ENCODE results near the gene CCK. TPM values are rescaled to one million over a fixed set of nuclear protein-coding genes. Genes with fewer than 3 reads are reported as not detected.

The CCK gene
- polyA plus RNA-seq, 2 of the 4 experiments (the other 2 are of a cell fraction): 0.16 to 0.36 TPM

- TF ChIP-seq HMGXB4 (CRISPR knock-in tag; IDR thresholded peaks at IDR 0.05; ENCODE audit: borderline replicate concordance): no peak
- DNase-seq (ENCODE audit: low read depth in 1 of 2, low spot score in 1 of 2) (no peak), ATAC-seq (no peak), FAIRE-seq (no peak)
- Histone ChIP-seq H3K4me3 (no peak overlapping the region), H3K4me1 (no peaks in the 10 kb centered on the region), H3K27ac (no peak overlapping the region), H3K9me3 (no peaks in the 10 kb centered on the region), H3K4me2 (no peak overlapping the region)
- CTCF ChIA-PET: interaction anchor here (0.8 to 1.4 kb wide), 4 partner anchors 22 to 97 kb away, joined by 3 to 4 read pairs (median 3); no protein-coding TSS in a partner anchor
- POLR2A ChIA-PET: no interaction called here
- 83% methylated on average over 1 of the region's 2 CpGs for WGBS (ENCODE audit: missing lambda C conversion rate)
These were observed 51.9 kb downstream of the CCK start for GRCh38 chr3:42214064-42214463.

- Histone ChIP-seq H3K4me1 (no peaks in the 10 kb centered on the region), H3K9me3 (no peaks in the 10 kb centered on the region), H3K4me3 (no peak overlapping the region), H3K27ac (no peak overlapping the region), H3K4me2 (no peak overlapping the region)
- ATAC-seq: no peak
- TF ChIP-seq PHF8 (IDR thresholded peaks at IDR 0.05; ENCODE audit: borderline replicate concordance, low read depth) (no peak), CEBPB (IDR thresholded peaks at IDR 0.05) (no peak), HMGXB4 (CRISPR knock-in tag; IDR thresholded peaks at IDR 0.05; ENCODE audit: borderline replicate concordance) (no peak), RNF2 (IDR thresholded peaks at IDR 0.05; ENCODE audit: borderline replicate concordance, low read depth) (no peak), HOXB13 (CRISPR knock-in tag; IDR thresholded peaks at IDR 0.05; ENCODE audit: low read depth) (no peak), MAZ (IDR thresholded peaks at IDR 0.05; ENCODE audit: borderline replicate concordance, low read depth, low read length) (no peak), FOSL2 (IDR thresholded peaks at IDR 0.05) (no peak), FOSL2 (CRISPR knock-in tag; IDR thresholded peaks at IDR 0.05) (no peak), CBX8 (IDR thresholded peaks at IDR 0.05) (no peak), ZSCAN20 (CRISPR knock-in tag; IDR thresholded peaks at IDR 0.05) (no peak), CHD4 (IDR thresholded peaks at IDR 0.05; ENCODE audit: borderline replicate concordance) (no peak), RARB (CRISPR knock-in tag; IDR thresholded peaks at IDR 0.05) (no peak)
- TF ChIP-seq, protein P1, sequence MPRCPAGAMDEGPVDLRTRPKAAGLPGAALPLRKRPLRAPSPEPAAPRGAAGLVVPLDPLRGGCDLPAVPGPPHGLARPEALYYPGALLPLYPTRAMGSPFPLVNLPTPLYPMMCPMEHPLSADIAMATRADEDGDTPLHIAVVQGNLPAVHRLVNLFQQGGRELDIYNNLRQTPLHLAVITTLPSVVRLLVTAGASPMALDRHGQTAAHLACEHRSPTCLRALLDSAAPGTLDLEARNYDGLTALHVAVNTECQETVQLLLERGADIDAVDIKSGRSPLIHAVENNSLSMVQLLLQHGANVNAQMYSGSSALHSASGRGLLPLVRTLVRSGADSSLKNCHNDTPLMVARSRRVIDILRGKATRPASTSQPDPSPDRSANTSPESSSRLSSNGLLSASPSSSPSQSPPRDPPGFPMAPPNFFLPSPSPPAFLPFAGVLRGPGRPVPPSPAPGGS (IDR thresholded peaks at IDR 0.05): no peak
- WGBS (ENCODE audit: missing lambda C conversion rate): 89% methylated on average over 6 of the region's 6 CpGs
- DNase-seq (ENCODE audit: low read depth in 1 of 2, low spot score in 1 of 2): no peak
- FAIRE-seq: no peak
- ChIA-PET POLR2A (no interaction called here), CTCF (interaction anchor here (1.1 to 1.4 kb wide), 2 partner anchors 21 to 95 kb away, joined by 3 to 4 read pairs; no protein-coding TSS in a partner anchor)
These were observed 52.6 kb downstream of the CCK start for GRCh38 chr3:42213417-42213816.

GRCh38 chr3:42210726-42211125, 55.3 kb downstream of the CCK start:
- POLR2A ChIA-PET: no interaction called here
- WGBS (ENCODE audit: missing lambda C conversion rate): 48% methylated on average over 2 of the region's 2 CpGs

More at GRCh38 chr3:42210726-42211125, 55.3 kb downstream of the CCK start:
- TF ChIP-seq USF2 (IDR thresholded peaks at IDR 0.05) (no peak), RARB (CRISPR knock-in tag; IDR thresholded peaks at IDR 0.05) (no peak), EHMT2 (IDR thresholded peaks at IDR 0.05; ENCODE audit: low read depth) (no peak), PHF8 (IDR thresholded peaks at IDR 0.05; ENCODE audit: borderline replicate concordance, low read depth) (no peak), CHD4 (IDR thresholded peaks at IDR 0.05; ENCODE audit: borderline replicate concordance) (no peak), RNF2 (IDR thresholded peaks at IDR 0.05; ENCODE audit: borderline replicate concordance, low read depth) (no peak), ESRRA (IDR thresholded peaks at IDR 0.05; ENCODE audit: borderline replicate concordance, low read length) (no peak)
- TF ChIP-seq, protein P2, sequence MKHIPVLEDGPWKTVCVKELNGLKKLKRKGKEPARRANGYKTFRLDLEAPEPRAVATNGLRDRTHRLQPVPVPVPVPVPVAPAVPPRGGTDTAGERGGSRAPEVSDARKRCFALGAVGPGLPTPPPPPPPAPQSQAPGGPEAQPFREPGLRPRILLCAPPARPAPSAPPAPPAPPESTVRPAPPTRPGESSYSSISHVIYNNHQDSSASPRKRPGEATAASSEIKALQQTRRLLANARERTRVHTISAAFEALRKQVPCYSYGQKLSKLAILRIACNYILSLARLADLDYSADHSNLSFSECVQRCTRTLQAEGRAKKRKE (CRISPR knock-in tag; IDR thresholded peaks at IDR 0.05; ENCODE audit: low read depth): no peak
- TF ChIP-seq, protein P3, sequence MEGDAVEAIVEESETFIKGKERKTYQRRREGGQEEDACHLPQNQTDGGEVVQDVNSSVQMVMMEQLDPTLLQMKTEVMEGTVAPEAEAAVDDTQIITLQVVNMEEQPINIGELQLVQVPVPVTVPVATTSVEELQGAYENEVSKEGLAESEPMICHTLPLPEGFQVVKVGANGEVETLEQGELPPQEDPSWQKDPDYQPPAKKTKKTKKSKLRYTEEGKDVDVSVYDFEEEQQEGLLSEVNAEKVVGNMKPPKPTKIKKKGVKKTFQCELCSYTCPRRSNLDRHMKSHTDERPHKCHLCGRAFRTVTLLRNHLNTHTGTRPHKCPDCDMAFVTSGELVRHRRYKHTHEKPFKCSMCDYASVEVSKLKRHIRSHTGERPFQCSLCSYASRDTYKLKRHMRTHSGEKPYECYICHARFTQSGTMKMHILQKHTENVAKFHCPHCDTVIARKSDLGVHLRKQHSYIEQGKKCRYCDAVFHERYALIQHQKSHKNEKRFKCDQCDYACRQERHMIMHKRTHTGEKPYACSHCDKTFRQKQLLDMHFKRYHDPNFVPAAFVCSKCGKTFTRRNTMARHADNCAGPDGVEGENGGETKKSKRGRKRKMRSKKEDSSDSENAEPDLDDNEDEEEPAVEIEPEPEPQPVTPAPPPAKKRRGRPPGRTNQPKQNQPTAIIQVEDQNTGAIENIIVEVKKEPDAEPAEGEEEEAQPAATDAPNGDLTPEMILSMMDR (IDR thresholded peaks at IDR 0.05): no peak
- Histone ChIP-seq H3K4me1 (no peaks in the 10 kb centered on the region), H3K9me3 (no peaks in the 10 kb centered on the region), H3K4me3 (no peak overlapping the region), H3K4me2 (no peak overlapping the region), H3K27ac (no peak overlapping the region)
- CTCF ChIA-PET: interaction anchor here (0.6 to 1.4 kb wide), 2 partner anchors 19 to 20 kb away, joined by 3 to 4 read pairs; no protein-coding TSS in a partner anchor
- DNase-seq (ENCODE audit: low read depth in 1 of 2, low spot score in 1 of 2): no peak
- ATAC-seq: no peak
- FAIRE-seq: no peak

Data from A549 (cell line).